M059J (cell line): Measurements from ENCODE around the gene C1orf50. TPM values are rescaled to one million over a fixed set of nuclear protein-coding genes. Genes with fewer than 3 reads are reported as not detected.
"Not testable (repeated sequence)": the region's sequence is repeated elsewhere in the genome, so short reads cannot be mapped to it uniquely, and the experiment has no call there.

Experiments
- DNase-seq: peaks from one replicate; pipeline ENCODE4 v3.0.0-alpha.2; 2012; ENCODE audit warnings: low read depth
- total RNA-seq: library from RNA; depleted of rRNA; stranded (reverse); fragments of >200 nt; shearing (Covaris generic); gene quantifications from 2 replicates; pipeline ENCODE4 v1.2.3, GENCODE V29; 2014

Gene C1orf50
- total RNA-seq, 1 experiment from 2014 or later, result 8.5 TPM

DNA sequence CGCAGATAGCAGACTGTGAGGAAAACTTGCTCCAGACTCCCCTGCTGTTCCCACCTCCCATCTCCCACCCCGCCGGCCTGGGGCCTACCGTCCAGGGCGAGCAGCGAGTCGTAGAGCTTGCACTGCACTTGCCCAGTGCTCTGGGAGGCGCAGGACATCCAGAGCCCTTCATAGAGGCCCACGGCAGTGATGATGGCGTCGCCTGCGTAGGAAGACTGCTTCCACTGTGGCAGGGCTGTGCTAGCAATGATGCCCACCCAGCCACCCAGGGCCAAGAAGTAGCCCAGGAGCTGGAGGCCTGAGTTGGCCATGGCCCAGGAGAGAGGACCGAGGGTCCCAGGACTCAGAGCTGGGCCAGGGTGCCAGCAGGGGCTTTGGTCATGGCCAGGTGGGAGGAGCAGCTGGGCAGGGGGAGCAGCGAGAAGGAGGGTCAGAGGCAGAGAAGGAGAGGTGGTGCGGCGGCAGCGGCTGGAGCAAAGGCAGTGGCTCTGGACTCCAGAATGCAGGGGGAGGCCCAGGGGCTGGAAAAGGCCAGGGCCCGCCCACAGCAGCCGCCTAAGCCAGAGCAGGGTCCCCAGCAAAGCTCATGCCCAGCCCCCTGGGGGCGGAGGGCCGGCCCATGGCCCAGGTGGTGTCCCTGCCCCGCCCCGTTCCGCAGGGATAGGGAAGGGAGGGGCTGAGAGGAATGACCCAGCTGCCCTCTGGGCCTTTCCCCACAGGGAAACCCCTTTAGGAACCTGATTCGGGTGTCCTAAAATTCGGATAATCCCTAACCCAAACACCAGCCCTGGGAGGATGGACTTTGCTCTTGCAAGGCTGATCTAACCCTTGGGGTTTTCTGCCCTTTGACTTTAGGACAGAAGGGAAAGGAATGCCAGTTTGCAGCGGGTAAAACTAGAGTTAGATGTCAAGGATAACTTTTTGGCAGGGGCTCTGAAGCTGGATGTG lies 27.0 kb upstream of the C1orf50 start, which contains the start of gene CLDN19:
CLDN19 (minus strand) TSS at position 484 of the 948 bp plus-strand sequence; CDS start at position 311, 173 bp downstream.
- DNase-seq, result no peak

DNA sequence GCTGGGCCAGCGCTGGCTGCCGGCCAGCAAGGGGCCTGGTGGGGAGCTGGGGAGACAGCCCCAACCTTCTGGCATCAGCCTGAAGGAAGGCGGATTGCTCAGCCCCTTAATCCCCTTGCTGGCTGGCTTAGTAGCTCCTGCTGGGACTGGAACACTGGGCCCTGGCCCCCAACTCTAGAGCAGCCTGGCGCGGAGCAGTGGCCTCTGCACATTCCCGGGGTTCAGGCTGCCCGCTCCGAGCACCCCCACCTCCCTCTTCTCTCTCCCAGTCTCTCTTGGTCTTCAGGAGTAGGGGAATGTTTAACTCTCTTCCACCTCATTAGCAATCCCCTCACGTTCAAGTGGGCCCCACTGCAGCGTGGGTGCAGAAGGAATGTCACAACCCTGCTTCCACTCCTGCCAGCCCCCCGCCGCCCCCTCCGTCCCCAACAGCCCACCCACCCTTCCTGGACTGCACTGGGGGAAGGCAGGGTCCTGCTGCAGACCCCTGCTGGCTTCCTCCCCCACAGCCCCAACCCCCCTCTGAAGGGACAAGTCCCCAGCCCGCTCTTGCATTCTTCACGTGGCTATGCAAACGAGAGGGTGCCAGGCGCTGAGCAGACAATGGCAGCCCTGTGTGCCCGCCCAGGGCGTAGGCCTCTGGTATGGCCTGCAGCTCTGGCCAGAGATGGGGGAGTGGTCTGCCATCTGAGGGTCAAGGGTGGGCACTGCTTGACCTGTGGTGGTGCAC lies 26.0 kb upstream of the C1orf50 start:
- DNase-seq, result no peak

DNA sequence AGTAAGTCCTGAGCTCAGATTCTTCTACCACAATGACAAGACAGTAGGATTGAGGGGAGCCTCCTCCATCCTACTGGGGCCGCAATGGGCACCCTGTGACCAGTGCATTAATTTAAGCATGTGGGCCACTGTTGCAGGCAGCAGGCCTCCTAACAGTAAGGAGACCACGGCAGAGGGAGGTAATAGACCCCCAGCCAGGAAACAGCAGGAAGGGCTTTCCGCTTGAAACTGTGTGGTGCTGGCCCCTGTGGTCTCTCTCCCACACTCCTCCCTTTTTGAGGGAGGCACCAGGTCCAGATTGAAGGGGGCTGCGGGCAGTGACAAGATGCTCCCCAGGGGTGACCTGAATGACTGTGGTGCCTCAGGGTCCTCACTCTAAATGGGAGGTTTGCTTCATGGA lies 25.3 kb upstream of the C1orf50 start:
- DNase-seq, result no peak

DNA sequence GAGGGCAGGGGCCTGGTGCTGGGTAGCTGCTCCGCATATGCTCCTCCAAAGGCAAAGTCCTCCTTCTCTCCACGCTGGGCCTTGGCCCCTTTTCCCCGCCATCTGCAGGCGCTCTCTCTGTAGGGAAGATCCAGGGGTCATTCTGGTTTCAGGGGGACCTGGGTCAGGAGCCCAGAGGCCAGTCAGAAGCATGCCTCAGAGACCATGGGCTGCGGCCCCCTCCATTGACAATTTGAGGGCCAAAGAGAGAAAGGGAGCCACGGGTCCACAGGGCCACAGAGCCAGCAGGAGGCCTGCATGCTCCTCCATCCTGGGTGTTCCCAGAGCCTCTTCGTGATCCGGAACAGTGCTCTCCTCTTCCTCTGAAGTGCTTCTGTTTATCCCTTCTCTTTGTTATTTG lies 24.9 kb upstream of the C1orf50 start:
- no peak for DNase-seq

DNA sequence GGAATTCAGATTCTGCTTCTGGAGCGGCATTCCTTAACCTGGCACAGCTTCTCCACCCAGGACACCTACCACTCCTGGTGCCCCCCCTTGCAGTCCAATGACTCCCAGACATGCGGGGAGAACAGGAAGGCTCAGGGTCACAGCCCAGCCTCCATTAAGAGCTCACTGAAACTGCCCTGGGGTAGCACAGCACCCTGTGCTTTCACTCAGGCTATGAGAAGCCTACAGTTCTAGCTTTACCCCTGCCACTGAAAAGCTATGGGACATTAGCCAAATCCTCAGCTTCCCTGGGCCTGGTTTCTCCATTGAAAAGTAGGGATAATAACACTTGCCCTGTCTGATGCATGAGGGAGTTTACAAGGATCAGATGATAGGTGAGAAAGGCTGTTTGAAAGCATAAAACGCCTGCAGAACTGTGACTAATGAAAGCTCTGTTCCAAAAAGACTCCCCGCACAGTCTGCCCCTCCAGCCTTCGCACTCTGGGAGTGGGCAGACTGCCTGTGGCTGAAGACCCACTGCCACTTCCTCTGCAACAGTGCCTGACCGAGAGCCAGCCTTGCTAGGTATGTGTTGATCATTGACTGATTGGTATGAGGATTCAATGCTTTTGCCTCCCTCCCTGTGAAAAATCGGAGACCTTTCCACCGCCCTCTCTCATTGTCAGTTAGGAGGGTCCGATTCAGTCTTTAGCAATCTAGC lies 24.3 kb upstream of the C1orf50 start:
- DNase-seq, result no peak

DNA sequence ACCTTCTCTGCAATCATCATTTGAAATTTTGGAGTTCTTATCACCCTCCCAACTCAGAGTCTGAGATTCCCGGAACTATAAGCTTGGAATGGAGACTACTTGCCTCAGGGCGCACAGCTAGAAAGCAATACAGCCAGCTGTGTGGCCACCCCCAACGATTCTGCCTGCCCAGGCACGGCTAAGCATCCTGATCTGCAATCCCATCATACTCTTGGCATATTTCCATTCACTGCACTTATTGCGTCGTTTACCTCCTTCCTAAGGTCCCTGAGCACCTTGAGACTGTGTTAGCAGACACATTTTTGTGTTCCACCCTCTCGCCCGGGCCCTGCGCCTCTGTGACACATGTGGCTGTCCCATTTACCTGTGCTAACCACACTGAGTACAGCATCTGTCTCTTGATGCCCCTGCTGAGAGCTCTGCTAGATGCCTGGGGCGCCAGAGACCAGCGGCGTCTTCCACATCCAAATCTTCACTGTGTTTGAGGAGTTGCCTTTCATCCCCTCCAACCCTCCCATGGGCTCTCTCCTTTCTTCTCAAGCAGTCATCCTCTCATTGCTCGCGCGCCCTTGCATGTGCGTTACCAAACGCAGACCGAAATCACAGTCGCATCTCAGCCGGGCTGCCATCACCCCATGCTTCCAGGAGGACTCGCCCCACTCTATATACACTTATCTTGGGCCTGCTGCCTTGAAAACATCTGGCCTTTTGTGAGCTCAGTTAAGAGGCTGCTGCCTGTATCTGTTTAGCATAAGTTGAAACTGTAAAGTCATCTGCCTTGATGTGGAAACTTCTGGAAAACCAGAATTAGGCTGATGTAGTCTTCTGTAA lies 23.5 kb upstream of the C1orf50 start:
- peak; percentile 33 for DNase-seq

DNA sequence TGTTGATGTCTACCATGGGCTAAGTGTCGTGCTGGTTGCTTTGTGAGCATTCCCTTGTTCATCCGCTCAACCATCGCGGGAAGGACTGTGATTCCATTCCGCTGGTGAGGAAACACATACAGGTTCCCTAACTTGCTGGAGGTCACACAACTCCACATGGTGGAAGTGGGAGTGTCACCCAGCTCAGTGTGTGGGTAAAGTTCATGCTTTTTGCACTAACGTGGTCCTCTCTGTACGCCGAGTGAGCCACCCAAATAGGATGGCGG lies 23.0 kb upstream of the C1orf50 start:
- no peak for DNase-seq

DNA sequence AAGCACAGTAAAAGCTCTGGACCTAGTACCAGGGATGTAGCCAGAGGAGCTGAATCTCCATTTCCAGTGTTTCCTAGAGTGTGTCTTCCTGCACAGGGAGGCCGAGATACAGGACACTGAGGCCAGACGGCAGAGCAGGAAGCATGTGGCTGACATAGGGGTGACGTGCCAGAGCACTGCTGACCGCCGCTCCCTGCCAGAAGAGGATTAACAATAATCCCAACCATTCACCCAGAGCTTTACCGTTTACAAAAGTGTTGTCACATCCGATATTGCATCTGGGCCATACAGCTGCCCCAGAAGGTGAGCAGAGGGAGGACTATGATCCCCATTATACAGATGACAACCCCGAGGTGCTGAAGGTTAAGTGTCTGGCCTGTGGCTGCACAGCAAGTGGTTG lies 21.2 kb upstream of the C1orf50 start:
- DNase-seq, result no peak

DNA sequence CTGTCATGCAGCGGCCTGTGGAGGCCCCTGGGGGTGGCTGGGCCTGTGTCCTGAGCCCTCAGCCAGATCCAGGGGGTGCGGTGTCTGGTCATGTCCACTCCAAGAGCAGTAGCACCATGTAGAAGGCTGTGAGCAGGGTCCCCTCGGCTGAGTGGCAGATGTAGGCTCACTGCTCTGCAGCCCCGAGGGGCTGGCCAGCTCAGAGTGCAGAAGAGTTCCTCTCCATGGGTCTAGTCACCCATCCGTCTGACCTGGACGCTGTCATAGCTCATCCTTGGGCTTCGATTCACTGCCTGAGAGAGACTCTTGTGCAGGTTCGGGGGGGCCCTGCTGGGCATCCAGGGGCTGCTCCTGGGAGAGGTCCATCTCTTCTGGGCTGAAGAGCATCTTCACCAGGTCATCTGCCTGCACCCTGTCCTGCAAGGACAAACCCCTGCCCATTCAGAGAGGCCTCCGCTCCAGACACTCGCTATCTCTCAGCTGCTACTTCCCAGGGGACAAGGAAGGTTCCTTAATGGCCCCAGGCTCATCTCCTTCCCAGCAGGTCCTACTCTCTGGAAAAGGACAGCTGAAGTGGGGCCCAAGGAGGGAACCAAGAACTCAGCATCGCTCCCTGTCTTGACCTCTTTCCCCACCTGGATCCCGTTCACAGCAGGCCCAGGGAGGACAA lies 20.5 kb upstream of the C1orf50 start:
- DNase-seq, result no peak

DNA sequence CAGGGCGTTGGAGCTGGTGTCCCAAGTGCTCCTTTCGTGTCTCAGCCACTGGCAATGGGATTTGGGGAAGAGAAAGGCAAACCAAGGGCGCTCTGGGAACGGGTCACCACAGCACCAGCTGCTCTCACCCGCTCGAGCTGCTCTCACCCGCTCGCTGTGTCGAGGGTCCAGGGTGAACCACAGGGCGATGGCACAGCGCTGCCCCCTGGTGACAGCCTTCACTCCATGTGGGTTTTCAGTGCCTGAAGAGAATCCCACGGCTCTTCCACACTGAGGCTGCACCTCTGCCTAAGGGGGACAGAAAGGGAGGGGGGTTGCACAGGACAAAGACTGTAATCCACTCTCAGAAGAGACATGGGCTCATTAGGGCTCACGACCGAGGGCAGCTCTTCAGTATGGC lies 19.9 kb upstream of the C1orf50 start:
- DNase-seq, result no peak

DNA sequence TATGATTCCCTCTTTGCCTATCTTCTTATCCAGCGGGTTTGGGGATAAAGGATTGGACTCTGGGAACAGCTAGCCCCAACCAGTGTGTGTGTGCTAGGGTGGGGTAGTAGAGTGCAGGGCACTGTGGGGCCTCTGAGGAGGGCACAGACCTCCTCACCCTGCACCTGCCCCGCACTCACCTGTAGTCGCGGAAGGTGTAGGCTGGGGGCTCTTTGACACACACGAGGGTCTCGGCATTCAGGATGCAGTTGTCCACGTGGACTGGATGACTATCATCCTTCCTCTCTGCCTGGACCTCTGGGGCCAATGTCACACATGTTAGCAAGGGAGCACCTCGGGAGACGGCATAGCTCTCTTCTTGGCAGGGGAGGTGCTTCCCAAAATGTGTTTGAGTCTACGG lies 19.0 kb upstream of the C1orf50 start:
- no peak for DNase-seq

DNA sequence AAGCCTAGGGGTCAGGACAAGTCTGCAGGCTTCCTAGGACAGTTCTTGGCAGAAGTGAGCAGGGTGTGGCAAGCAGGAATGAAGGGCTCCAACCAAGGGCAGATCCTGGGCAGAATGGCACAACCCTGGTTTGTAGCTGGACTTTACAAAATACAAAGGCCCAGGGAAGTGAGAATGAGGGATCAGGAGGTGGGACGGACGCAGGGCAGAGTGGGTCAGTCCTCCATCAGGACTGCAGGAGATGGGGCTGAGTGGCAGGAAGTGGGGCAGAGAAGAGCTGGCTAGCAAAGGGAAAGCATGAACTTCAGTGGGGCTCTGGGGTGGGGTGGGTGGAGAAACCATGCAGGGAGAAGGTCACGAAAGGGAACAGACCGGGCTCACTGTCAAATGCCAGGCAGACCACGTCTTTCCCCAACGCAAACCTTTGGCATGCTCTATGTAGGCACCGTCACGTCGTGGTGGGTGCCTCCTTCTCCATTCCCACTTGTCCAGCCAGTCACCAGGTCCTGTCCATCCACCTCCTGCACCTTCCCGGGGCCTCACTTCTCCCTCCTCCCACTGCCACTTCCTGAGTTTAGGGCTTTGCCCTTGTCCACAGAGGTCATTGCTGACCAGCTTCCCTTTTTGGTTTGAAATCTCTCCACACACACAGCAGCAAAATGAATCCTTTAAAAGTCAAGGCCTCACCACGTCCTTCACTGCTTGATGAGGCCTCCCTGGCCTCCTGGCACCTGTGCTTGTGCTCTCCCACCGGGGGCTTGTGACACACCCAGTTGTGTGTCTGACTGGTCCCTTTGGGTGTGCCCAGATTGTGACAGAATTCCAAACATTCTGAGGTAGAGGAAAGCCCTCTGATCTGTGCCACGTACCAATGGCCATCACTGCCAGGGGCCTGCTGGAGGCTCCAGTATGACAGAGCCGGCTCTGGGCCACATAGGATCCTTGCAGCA lies 18.3 kb upstream of the C1orf50 start:
- no peak for DNase-seq

DNA sequence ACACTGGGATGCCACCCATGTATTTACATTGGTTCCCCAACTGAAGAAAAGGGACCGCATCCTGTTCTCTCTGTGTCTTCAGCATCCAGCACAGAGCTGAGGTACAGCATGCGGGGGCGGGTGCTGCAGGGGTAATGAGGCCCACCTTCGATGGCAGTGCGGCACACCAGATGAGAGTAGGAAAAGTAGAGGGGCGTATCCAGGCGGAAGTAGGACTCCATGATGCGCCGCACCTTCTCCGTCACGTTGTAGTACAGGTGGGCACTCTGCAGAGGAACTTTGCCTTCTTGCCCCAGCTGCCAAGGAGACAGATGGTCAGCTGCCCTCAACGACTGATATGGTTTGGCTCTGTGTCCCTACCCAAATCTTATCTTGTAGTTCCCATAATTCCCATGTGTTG lies 17.0 kb upstream of the C1orf50 start:
- no peak for DNase-seq

DNA sequence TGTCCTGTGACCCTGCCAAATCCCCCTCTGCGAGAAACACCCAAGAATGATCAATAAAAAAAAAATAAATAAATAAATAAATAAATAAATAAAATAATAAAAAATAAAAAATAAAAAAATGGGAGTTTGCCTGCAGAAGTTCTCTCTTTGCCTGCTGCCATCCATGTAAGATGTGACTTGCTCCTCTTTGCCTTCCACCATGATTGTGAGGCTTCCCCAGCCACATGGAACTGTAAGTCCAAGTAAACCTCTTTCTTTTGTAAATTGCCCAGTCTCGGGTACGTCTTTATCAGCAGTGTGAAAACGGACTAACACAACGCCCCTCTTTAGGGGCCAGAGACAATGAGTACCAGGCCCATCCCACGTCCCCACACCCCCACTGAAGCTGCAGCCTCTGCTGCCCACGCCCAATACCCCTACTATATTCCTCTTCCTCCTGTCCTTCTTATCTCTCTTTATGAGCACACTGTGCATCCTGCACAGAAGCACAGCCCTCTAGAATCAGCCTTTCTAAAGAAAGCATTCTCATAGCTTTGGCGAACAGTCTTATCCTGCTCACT lies 15.5 kb upstream of the C1orf50 start:
- not testable (repeated sequence) for DNase-seq

DNA sequence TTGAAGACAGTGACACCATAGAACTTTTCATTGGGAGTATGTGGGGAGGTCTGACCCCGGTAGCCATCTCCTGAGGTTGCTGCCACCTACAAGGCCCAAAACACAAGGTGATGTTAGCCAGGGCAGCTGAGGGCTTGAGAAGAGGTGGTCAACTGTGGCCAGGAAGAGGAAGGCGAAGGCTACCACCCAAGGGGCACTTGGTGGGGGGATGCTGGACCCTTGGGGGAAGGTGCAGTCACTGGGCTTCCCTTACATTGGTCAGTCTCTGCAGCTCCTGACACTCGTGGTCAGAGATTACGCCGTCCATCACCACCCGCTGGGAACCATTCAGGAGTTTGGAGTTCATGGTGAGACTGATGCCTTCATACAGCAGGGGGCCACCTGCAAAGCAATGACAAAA lies 14.8 kb upstream of the C1orf50 start:
- DNase-seq, result no peak

DNA sequence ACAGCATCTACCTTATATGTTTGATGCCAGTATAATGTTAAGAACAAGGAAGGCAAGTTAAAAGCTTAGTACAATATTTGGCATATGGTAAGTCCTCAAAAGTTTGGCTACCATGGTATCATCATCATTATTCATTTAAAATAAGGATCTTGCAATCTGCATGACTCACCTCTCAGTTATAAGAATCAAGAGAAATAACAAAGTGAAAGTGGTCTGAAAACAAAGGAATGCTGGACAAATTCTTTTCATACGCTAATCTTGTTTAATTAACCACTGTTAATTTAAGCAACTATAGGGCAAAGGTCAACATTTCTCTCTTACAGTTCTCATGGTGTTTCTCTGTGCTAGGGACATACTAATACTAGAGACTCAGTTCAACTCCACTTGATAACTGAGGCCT lies 14.0 kb upstream of the C1orf50 start:
- DNase-seq, result peak; percentile 31

DNA sequence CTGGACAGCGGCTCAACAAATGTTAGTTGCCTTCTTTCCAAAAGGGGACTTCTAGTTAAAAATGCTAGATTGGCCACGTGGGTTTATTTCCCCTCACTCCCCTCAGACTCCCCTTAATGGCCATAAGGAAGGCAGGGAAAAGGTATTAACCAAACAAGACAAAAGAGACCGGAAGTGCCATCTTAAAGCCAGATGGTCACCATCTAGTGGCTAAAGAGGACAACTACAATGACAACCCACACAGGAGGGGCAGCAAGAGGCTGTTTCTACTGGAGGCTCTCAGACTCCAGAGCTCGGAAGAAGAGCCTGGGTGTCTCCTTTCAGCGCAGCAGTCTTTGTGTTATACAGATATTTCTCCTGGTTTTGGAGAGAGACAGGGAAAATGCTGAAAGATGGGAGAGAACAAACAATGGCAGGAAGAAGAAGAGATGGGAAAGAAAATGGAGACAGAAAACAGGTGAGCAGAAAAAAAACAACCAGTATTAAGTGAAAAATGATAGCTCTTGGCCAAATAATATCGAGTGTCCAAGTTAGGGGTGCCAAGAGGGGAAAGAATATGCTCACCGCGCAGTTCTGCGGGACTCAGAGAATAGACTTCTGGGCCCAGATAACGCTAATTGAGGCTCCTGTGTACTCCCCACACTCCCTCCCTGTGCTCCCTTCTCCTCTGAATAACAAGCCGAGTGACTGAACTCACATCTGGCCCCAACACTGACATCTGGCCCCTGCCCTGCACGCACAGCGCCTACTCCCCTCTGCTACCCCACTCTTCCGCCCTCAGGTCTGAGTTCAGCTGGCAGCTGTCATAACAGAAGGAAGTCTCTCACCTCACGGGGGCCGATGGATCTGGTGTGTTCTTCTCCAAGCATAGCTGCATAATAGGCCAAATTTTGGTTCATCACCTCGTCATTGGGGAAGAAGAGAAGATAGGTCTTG lies 9.8 kb upstream of the C1orf50 start:
- peak; percentile 70 for DNase-seq

DNA sequence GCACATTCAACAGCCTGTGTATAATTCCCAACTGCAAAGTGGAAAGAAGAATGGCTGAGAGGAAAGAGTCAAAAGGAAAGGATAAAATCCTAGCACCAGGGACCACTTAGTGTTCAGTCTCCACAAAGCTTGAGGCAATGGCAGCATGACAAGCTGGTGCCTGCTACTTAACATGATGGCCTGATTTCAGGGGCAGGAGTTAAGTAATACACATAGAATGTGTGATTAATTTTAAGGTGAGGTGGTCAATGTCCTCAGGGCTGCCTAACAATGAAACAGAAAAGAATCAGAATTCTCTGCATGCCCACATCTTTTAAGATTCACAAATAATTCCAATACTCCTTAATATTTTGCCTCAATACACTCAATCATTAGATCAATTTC lies 9.2 kb upstream of the C1orf50 start:
- DNase-seq, result no peak

DNA sequence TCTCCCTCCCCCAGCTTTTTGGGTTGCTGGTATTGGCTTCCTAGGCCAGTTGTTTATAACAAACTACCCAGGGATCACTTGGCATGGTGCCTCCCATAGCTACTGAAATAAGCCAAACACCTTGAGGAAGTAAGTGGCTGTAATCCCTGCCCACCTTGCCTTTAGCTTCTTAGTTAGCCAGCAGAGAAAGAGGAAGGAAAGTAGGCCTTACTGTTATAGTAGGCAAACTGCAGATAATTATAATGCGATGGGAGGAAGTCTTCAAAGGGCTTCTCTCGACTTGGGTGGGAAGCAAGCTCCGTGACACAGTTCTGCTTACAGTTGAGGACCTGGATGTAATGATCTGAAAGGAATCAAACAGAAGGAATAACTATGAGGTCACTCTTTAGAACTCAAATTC lies 8.4 kb upstream of the C1orf50 start:
- DNase-seq, result no peak
